Stimulated activated CD4-positive, alpha-beta T cell treated with anti-CD3 and anti-CD28 coated beads, TNF-alpha, amount 100 ng/mL, for 1 hour (primary cell): ENCODE measurements around the gene MECP2.

Experiments
- DNase-seq, 3 donors: peaks; one replicate each; pipeline ENCODE4 v3.0.0-alpha.2; 2020; ENCODE audit warnings: low read depth in 3 of 3, low spot score in 1 of 3

MECP2 gene

GRCh38 chrX:154019061-154019621 is 78.4 kb downstream of the MECP2 start:
- no peak for DNase-seq

- DNase-seq: no peak
Measured at GRCh38 chrX:154018518-154019060, 78.9 kb downstream of the MECP2 start.

- no peak for DNase-seq
Measured at GRCh38 chrX:154017766-154018517, 79.6 kb downstream of the MECP2 start.

- no peak for DNase-seq
Measured at GRCh38 chrX:154016366-154017076, 81.0 kb downstream of the MECP2 start.

GRCh38 chrX:154015581-154016264 is 81.8 kb downstream of the MECP2 start:
- DNase-seq: no peak

GRCh38 chrX:154014429-154015380 is 82.8 kb downstream of the MECP2 start:
- DNase-seq: no peak

- DNase-seq: peak in 2 of 3 donors; percentile 29 to 34
Measured at GRCh38 chrX:154013614-154014360, 83.7 kb downstream of the MECP2 start.

GRCh38 chrX:154013001-154013421 is 84.5 kb downstream of the MECP2 start:
- DNase-seq: no peak

- no peak for DNase-seq
Measured at GRCh38 chrX:154012336-154012991, 85.1 kb downstream of the MECP2 start.

GRCh38 chrX:154011376-154012335 is 85.9 kb downstream of the MECP2 start:
- DNase-seq: no peak

- DNase-seq: no peak
Measured at GRCh38 chrX:154010330-154011087, 87.0 kb downstream of the MECP2 start.

- no peak for DNase-seq
Measured at GRCh38 chrX:154008521-154008920, 89.0 kb downstream of the MECP2 start.

GRCh38 chrX:154006947-154007346 is 90.6 kb downstream of the MECP2 start:
- no peak for DNase-seq

- no peak for DNase-seq
Measured at GRCh38 chrX:154004315-154004714, 93.2 kb downstream of the MECP2 start.

GRCh38 chrX:154002215-154002719 is 95.2 kb downstream of the MECP2 start:
- no peak for DNase-seq

- no peak for DNase-seq
Measured at GRCh38 chrX:154000051-154000450, 97.5 kb downstream of the MECP2 start.
